GM18870 (cell line): Measurements from ENCODE around the gene SLC46A2.

Source experiments
- ATAC-seq: cut with Tn5 transposase; IDR thresholded peaks from one replicate; pipeline ENCODE4 v1.9.1; 2021; ENCODE audit warnings: moderate library complexity; ENCODE audit not compliant: unreplicated experiment

Gene SLC46A2

DNA sequence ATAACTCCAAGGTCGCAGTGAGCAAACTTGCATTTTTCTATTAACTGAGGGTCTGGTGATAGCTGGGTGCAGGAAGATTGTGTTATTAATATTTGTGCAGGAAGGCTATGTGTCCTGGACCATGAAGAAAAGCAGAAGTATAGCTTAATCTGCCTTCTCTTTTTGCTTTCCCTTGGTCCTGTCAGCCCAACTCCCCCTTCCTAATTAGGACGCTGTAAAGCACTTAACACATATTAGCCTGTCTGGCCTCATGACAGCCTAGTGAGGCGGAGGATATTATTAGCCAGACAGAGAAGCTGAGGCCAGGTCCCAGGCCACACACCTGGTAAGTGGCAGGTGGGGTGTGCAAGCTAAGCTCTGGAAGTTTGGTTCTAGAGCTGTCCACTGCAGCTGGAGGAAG, 29.5 kb downstream of the SLC46A2 start:
- no peak for ATAC-seq

- no peak for ATAC-seq
Observed at GRCh38 chr9:112860451-112860850, 30.2 kb downstream of the SLC46A2 start.

- peak; percentile 62 for ATAC-seq
Observed at GRCh38 chr9:112858625-112859147, 32.0 kb downstream of the SLC46A2 start.

- ATAC-seq = no peak
Observed at GRCh38 chr9:112858005-112858404, 32.7 kb downstream of the SLC46A2 start.

GRCh38 chr9:112856843-112857242, 33.8 kb downstream of the SLC46A2 start:
- ATAC-seq = no peak

DNA sequence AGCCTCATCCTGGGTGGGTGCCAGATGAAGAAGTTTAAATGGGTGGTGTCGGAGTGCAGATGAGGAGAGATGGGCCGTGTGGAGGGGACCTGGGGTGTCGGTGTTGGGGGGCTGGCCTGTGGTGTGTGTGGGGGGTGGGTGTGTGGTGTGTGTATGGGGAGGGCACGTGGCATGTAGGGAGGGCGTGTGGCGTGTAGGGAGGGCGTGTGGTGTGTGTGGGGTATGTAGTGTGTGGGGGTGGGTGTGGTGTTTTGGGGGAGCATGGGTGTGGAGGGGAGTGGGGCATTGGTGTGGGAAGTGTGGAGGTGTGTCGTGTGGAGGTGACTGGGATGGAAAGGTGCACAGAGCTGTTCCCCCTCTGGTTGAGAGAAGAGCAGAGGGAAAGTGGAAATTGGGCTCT, 34.5 kb downstream of the SLC46A2 start:
- ATAC-seq = no peak

- no peak for ATAC-seq
Observed at GRCh38 chr9:112854657-112855056, 36.0 kb downstream of the SLC46A2 start.

DNA sequence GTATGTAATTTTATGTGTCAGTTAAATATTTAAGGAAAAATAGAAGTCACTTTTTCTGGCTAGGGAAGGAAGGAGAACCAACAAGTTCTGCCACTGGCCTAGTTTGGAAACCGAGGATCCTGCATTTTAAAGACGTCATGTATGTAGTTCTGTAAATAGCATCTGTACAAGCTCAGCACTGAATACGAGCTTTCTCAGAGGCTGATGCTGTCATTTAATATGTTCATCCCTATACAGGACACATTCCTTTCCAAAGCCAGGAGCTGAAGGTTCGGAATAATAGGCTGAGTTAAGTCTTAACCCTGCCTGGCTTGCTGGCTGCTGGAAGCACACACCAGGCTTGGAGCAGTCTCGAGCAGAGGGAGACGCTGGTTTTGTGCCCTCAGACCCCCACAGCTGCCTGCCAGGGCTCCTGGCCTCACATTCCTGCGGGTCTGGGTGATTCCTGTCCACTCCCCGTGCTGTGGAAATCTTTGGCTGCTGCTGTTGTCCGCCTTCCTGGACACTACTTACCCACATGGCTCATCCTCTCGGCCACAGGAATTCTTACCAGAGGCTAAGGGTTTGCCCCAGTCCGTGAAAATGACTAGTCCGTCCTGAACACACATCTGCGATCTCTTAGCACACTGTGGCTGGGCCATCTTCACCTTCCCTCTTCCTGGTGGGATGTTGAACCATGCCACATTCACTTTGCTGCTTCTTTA, 36.6 kb downstream of the SLC46A2 start:
- ATAC-seq = no peak

GRCh38 chr9:112852741-112853504, 37.8 kb downstream of the SLC46A2 start:
- no peak for ATAC-seq

DNA sequence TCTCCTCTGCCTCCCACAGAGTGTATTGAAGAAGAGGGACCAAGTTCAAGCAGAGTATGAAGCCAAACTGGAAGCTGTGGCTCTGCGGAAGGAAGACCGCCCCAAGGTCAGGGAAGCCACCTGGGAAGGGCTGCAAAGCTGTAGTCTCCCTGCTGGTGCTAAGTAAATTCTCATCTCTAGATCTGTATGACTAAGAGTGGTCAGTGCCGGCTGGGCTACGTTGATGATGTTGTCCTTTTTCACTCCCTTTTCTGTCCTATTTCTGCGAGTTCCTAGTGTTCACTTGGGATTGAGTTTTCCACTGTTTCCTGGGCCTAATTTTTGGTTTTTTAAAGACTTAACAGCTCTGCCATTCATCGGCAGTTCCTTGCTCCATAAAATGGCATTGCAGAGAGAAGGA, 39.8 kb downstream of the SLC46A2 start:
- no peak for ATAC-seq

DNA sequence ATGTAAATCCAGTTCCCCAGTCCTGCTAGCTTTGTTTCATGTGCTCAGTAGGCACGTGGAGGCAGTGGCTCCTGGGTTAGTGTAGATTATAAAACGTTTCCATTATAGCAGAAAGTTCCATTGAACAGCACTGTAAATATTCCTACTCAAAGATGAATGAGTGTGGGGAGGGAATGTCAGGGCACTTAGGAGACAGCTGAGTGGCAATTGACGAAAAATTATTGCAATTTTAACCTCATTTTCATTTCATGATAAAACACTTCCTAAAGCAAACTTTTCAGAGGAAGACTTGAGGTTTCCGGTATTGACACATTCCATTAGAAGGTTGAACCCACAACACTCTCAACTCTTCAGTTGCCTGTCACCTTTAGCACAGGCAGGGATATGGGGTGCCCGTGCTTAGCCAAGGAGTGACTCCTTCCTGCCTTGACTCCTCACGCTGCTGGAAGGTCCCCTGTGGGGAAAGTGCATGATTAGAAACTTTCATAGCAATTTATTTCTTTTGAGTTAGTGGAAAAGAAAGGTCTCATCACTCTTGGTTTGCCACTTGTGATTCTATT, 41.2 kb downstream of the SLC46A2 start:
- no peak for ATAC-seq

DNA sequence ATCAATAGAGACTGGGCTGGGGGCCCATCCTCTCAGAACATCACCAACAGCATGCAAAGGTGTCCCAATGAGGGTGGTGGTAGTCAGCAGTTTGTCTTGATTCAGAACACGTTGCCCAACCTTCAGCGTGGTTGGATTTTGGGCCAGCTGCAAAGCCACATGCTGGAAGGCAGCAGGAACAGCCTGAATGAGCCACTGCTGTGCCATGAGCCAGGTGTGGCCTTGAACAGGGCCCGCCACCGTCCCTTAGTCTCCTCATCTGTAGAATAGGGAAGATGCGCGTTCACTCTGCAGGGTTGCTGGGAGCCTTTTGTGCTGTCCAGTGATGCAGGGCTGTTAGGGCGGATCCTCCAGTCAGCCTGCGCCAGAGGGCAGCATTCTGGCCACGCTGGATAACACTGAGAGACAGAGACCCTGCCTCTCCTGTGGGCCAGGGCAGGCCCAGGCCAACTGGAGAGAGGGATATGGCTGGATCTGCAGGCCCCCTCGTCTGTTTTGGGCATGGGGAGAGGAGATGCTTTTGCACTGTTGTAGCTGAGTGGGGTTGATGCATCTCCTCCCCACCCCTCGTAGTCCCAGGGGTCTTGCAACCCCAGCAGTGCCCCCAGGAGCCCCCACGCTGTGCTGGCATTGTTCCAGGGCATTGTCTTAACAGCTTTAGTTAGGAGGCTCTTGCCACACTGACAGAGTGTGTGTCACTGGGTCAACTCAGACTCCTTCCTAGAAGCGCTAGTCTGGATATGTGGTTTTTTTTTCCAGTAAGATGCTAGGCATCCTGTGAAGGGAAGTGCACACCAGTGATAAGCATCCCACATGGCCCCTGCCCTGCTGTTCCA, 42.1 kb downstream of the SLC46A2 start:
- ATAC-seq = no peak

- ATAC-seq = no peak
Observed at GRCh38 chr9:112846528-112847488, 43.9 kb downstream of the SLC46A2 start.

DNA sequence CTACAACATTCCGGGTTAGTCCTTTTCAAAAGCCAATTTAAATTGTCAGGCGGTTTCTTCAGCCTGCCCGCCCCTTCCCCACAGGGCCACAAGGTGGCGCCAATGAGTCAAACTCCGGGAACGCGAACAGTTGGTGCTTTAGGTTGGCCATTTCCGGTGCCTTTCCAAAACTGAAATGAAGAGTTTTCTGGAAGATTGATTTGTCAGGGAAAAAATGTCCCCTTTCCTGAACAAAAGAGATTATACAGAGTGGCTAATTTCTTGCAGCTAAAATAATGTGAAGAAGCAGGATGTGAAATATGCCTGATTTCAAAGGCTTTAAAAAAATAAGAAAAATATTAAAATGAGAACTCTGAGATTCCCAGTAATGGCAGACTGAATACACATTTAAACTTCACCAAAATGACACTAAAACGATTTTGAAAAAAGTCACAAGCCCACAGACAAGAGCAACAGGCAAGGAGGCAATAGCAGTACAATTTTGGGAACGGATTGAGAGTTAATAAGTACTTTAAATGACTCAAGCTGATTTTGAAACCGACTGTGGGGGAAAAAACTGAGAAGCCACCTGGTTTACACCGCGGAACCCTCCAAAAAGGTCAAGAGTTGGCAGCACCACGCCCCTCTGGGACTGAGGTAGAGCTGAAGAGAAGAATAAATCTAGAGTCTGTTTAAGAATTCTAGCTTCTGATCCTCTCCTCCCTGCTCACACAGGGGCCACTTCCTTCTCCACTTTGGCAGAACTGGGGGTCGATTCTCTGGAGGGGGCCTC, 45.7 kb downstream of the SLC46A2 start:
- ATAC-seq = peak; percentile 80

GRCh38 chr9:112842555-112842954, 48.1 kb downstream of the SLC46A2 start:
- ATAC-seq = no peak

DNA sequence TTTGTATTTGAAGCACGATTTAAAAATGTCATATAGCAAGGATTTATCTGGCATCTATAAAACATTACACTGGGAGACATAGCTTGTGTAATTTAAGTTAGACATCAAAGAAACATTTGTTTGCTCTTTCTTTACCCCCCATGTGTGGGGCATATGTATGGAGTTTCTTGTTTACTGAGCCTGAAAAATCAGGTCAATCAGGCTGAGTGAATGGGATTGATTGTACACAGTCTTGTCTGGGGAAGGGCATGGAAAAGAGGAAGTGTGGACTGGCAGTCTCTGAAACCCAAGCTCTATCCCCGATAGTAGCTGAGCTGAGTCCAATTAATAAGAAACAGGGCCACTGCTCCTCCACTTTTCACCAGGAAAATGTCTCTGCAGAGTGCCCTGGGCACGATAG, 49.4 kb downstream of the SLC46A2 start:
- ATAC-seq = no peak

DNA sequence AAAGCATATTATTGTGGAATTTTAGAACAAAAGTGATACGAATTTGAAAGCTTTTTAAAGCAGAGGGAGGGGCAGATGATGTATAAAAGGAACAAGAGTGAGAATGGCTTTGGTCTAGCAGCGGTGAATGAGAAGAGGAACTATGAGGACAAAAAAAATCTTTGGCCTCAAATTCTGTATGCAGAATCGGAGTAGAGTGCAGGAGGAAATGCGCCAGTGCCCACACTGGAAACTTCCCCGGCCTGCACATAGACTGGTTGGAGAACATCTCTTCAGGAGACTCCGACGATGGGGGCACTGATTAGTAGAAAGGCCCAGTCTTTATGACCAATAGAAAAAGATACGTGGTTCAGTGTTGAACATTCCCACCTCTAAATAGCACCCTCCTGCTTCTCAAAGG, 51.3 kb downstream of the SLC46A2 start:
- ATAC-seq = no peak

- no peak for ATAC-seq
Observed at GRCh38 chr9:112838342-112838741, 52.3 kb downstream of the SLC46A2 start.

- ATAC-seq = no peak
Observed at GRCh38 chr9:112836394-112836793, 54.3 kb downstream of the SLC46A2 start.
